ENCODE results near the gene TNIK.

The TNIK gene

DNA sequence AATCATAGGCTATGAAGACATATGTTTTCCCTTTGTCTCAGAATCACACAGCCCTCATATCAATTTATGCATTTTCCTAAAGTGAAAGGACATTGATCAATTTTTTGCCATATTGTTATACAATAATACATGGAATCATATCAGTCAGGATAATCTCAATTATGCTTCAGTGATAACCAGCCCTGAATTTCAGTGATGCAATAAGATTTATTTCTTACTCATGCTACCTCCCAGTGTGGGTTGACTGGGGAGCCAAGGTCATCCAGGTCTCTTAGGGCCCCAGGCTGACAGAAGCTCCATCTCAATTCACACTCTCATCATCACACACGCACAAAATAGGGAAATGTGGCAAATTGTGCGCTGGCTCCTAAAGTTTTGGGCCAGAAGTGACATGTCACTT, 44.2 kb upstream of the TNIK start:
- TF ChIP-seq, protein P1, sequence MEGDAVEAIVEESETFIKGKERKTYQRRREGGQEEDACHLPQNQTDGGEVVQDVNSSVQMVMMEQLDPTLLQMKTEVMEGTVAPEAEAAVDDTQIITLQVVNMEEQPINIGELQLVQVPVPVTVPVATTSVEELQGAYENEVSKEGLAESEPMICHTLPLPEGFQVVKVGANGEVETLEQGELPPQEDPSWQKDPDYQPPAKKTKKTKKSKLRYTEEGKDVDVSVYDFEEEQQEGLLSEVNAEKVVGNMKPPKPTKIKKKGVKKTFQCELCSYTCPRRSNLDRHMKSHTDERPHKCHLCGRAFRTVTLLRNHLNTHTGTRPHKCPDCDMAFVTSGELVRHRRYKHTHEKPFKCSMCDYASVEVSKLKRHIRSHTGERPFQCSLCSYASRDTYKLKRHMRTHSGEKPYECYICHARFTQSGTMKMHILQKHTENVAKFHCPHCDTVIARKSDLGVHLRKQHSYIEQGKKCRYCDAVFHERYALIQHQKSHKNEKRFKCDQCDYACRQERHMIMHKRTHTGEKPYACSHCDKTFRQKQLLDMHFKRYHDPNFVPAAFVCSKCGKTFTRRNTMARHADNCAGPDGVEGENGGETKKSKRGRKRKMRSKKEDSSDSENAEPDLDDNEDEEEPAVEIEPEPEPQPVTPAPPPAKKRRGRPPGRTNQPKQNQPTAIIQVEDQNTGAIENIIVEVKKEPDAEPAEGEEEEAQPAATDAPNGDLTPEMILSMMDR (IDR thresholded peaks at IDR 0.05) = no peak
- Mint-ChIP-seq H3K4me1 (no peaks in the 10 kb centered on the region), H3K27me3 (ENCODE audit: low read depth, poor library complexity) (peaks cover under 1% of the 10 kb centered on the region), H3K9me3 (peaks cover 3% of the 10 kb centered on the region), H3K27ac (no peak overlapping the region), H3K4me3 (no peak overlapping the region), H3K36me3 (ENCODE audit: low read depth) (no peaks in the 10 kb centered on the region)
- no peak for DNase-seq

DNA sequence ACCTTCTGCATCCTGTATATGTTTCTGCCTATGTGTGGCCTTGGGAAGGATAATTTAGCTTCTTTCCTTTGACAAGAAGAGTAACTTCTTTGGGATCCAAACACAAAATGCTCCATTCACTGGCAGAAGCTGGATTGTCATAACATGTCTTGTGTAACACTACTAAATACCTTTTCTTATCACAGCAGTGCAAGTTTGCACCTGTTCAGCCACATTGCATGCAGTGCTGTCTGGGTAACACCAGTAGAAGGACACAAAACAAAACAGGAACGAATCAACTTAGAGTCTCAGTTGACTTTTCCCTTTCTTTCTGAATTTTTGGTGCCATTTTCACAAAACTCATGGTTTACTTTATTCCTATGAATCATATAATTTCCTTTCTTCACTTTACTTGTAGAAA, 43.6 kb upstream of the TNIK start:
- H3K4me3 Mint-ChIP-seq = no peak overlapping the region
- H3K36me3 Mint-ChIP-seq (ENCODE audit: low read depth) = no peaks in the 10 kb centered on the region
- H3K9me3 Mint-ChIP-seq = peaks cover 3% of the 10 kb centered on the region
- TF ChIP-seq, protein P1 (IDR thresholded peaks at IDR 0.05) = no peak
- DNase-seq = no peak
- no peaks in the 10 kb centered on the region for H3K27me3 Mint-ChIP-seq (ENCODE audit: low read depth, poor library complexity)
- H3K27ac Mint-ChIP-seq = no peak overlapping the region
- H3K4me1 Mint-ChIP-seq = no peaks in the 10 kb centered on the region

DNA sequence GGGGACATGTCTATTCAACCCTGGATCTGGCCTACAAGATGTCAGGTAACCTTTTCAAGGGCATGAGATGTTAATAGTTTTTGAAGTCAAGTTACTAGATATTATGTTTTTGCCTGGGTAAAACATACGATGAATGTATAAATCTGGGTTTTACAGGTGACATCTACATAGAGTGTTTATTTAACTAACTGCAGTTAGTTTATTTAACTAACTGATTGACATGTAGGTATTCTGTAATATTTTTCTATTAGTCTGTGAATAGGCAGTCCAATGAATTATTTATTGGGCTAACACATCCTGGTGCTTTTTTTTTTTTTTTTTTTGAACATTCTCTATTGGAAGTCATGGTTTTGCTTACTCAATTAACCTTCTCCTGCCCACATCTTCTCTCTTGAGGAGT, 38.7 kb upstream of the TNIK start:
- Mint-ChIP-seq H3K27ac (no peak overlapping the region), H3K36me3 (ENCODE audit: low read depth) (no peaks in the 10 kb centered on the region), H3K4me1 (peaks cover 13% of the 10 kb centered on the region), H3K9me3 (no peaks in the 10 kb centered on the region), H3K27me3 (ENCODE audit: low read depth, poor library complexity) (peaks cover 4% of the 10 kb centered on the region), H3K4me3 (no peak overlapping the region)
- TF ChIP-seq, protein P1 (IDR thresholded peaks at IDR 0.05) = no peak
- no peak for DNase-seq

DNA sequence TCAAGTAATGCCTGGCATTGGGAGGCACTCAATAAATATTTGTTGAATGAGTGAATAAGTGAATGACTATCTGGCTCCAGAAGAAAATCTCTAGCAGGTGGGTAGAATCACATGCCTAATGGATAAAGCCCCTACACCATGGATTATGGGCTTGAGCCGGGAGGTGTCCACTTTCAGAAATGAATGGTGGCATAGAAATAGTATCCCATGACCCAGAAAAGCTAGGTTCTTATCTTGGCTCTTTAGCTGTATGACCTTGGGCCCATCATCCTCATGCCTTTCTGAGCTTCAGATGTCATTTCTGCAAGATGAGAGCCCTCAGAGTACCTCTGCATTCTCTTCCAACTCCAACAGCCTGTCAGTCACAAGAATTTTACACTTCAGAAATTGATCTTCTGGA, 37.3 kb upstream of the TNIK start:
- no peaks in the 10 kb centered on the region for H3K36me3 Mint-ChIP-seq (ENCODE audit: low read depth)
- peaks cover 13% of the 10 kb centered on the region for H3K4me1 Mint-ChIP-seq
- H3K9me3 Mint-ChIP-seq = no peaks in the 10 kb centered on the region
- H3K27ac Mint-ChIP-seq = no peak overlapping the region
- peaks cover 4% of the 10 kb centered on the region for H3K27me3 Mint-ChIP-seq (ENCODE audit: low read depth, poor library complexity)
- no peak overlapping the region for H3K4me3 Mint-ChIP-seq
- TF ChIP-seq, protein P1 (IDR thresholded peaks at IDR 0.05) = no peak
- no peak for DNase-seq

DNA sequence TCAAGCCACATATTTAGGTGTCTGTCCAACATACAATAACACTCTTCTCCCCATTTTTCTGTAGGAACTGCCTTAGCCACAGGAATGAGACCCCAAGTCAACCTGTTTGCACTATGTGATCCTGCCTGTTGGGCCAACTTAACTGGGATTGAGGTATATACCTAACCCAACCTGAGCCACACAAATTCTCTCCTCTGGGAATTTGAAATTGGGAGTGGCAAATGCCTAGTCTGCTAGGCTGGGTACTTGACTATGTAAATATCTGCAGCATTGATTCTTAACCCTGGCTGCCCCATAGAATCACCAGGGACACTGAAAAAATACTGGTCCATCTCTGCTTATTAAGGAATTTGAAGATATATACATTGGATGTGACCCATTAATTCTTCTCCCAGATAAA, 35.2 kb upstream of the TNIK start:
- H3K36me3 Mint-ChIP-seq (ENCODE audit: low read depth) = no peaks in the 10 kb centered on the region

More for the DNA sequence above, 35.2 kb upstream of the TNIK start:
- Mint-ChIP-seq H3K9me3 (no peaks in the 10 kb centered on the region), H3K4me1 (peaks cover 13% of the 10 kb centered on the region), H3K27me3 (ENCODE audit: low read depth, poor library complexity) (peaks cover 4% of the 10 kb centered on the region), H3K27ac (no peak overlapping the region), H3K4me3 (no peak overlapping the region)
- TF ChIP-seq, protein P1 (IDR thresholded peaks at IDR 0.05) = no peak
- no peak for DNase-seq
